NCI-H526 (cell line): Measurements from ENCODE around the gene RPS8.
"Not testable (repeated sequence)": the region's sequence is repeated elsewhere in the genome, so short reads cannot be mapped to it uniquely, and the experiment has no call there.

ENCODE experiments used
- DNase-seq, 2 experiments: peaks; one replicate each; lab custom pipeline; 2025; lab: John Stamatoyannopoulos, UW

RPS8 gene

GRCh38 chr1:44780583-44781121, 5.3 kb downstream of the RPS8 start:
- DNase-seq: no peak

- no peak for DNase-seq
Measured at GRCh38 chr1:44783697-44784093, 8.4 kb downstream of the RPS8 start.

- peak in 1 of 2 experiments; percentile 67 for DNase-seq
Measured at GRCh38 chr1:44784094-44785028, 9.0 kb downstream of the RPS8 start.

- no peak for DNase-seq
Measured at GRCh38 chr1:44785029-44785380, 9.7 kb downstream of the RPS8 start.

GRCh38 chr1:44785501-44786137, 10.3 kb downstream of the RPS8 start:
- DNase-seq: no peak

GRCh38 chr1:44786138-44786840, 10.9 kb downstream of the RPS8 start:
- peak; percentile 60 to 88 for DNase-seq

- no peak for DNase-seq
Measured at GRCh38 chr1:44786841-44787426, 11.6 kb downstream of the RPS8 start.

GRCh38 chr1:44787506-44787905, 12.2 kb downstream of the RPS8 start:
- no peak for DNase-seq

GRCh38 chr1:44788120-44788860, 12.9 kb downstream of the RPS8 start, which contains the start of gene BEST4:
Gene BEST4 (minus strand): TSS chr1:44788170. CDS start chr1:44787705, 465 bp downstream.
- DNase-seq: no peak

GRCh38 chr1:44790968-44791801, 15.8 kb downstream of the RPS8 start:
- DNase-seq: no peak

- no peak for DNase-seq
Measured at GRCh38 chr1:44792736-44793502, 17.6 kb downstream of the RPS8 start.

- DNase-seq: not testable (repeated sequence)
Measured at GRCh38 chr1:44797886-44798285, 22.5 kb downstream of the RPS8 start.

- no peak for DNase-seq
Measured at GRCh38 chr1:44798481-44799365, 23.4 kb downstream of the RPS8 start.

- peak; percentile 99 to 100 for DNase-seq
Measured at GRCh38 chr1:44799770-44800584, 24.6 kb downstream of the RPS8 start, which contains the start of gene PLK3. Gene PLK3 (plus strand): TSS chr1:44800377. CDS start chr1:44800464, 87 bp downstream.

GRCh38 chr1:44801491-44802305, 26.4 kb downstream of the RPS8 start:
- no peak for DNase-seq

GRCh38 chr1:44802306-44803061, 27.1 kb downstream of the RPS8 start:
- no peak for DNase-seq
